K562 (cell line): ENCODE measurements around the gene KIFAP3. TPM values are rescaled to one million over a fixed set of nuclear protein-coding genes. Genes with fewer than 3 reads are reported as not detected.

Source experiments
- BCL6 ChIP-seq: fragments of 250-450 bp; sonication (Bioruptor Pico); IDR thresholded peaks from 2 replicates; pipeline ENCODE4 v1.4.0; 2020
- CHCHD3 ChIP-seq: fragments of 250-450 bp; sonication (Bioruptor Pico); IDR thresholded peaks from 2 replicates; pipeline ENCODE4 v2.1.2; 2022; ENCODE audit warnings: mild to moderate bottlenecking
- FOXJ2 ChIP-seq: fragments of 200-800 bp; sonication (Bioruptor generic); IDR thresholded peaks from 2 replicates; pipeline ENCODE4 v1.6.1; 2016; ENCODE audit warnings: missing genetic modification characterization, missing compliant biosample characterization
- HNRNPH1 ChIP-seq: fragments of 200-400 bp; formaldehyde crosslinking; optimal IDR thresholded peaks from 2 replicates; pipeline ENCODE3; 2017; ENCODE audit warnings: low read depth, mild to moderate bottlenecking, low read length, moderate library complexity
- MCM2 ChIP-seq: fragments of 450-650 bp; IDR thresholded peaks from 2 replicates; pipeline ENCODE4 v1.6.1; 2017; ENCODE audit warnings: low read depth, mild to moderate bottlenecking
- PML ChIP-seq: IDR thresholded peaks from 2 replicates; pipeline ENCODE4 v1.6.1; 2012; ENCODE audit warnings: low read length, inconsistent platforms
- POLR2G ChIP-seq: fragments of 200-400 bp; formaldehyde crosslinking; IDR thresholded peaks from 2 replicates; pipeline ENCODE4 v1.6.1; 2017; ENCODE audit warnings: low read depth, mild to moderate bottlenecking, antibody characterized with exemption, low read length, moderate library complexity
- SPI1 ChIP-seq: IDR thresholded peaks from 2 replicates; pipeline ENCODE4 v1.6.1; 2011; ENCODE audit warnings: low read depth, low read length, control low read depth, borderline replicate concordance
- SREBF2 ChIP-seq: sonication (generic); formaldehyde crosslinking; IDR thresholded peaks from 2 replicates; pipeline ENCODE4 v1.4.0; 2020; ENCODE audit warnings: mild to moderate bottlenecking, missing genetic modification reagents
- TAF1 ChIP-seq: IDR thresholded peaks from 2 replicates; pipeline ENCODE4 v1.6.1; 2011; ENCODE audit warnings: mild to moderate bottlenecking, low read length, moderate library complexity; ENCODE audit not compliant: insufficient read depth, control insufficient read depth, severe bottlenecking; ENCODE audit errors: extremely low read depth
- TEAD4 ChIP-seq, 2 experiments: sonication (generic) in 1 of 2; formaldehyde crosslinking in 1 of 2; IDR thresholded peaks; 2 replicates each; pipeline versions ENCODE4 v1.6.1 to v1.8.0; 2012 to 2022; ENCODE audit warnings: borderline replicate concordance in 1 of 2, inconsistent platforms in 1 of 2, low read length in 1 of 2, mild to moderate bottlenecking in 1 of 2, missing genetic modification reagents in 1 of 2
- ZNF583 ChIP-seq: fragments of 250-450 bp; sonication (Bioruptor Pico); IDR thresholded peaks from 2 replicates; pipeline ENCODE4 v1.4.0; 2020
- polyA plus RNA-seq, 8 experiments: library from polyadenylated mRNA; depleted of rRNA in 4 of 8; stranded (reverse) in 5 of 8; unstranded in 3 of 8; fragments of >200 nt; fragmentation: Nextera tagmentation in 2 of 8; fragmentation: Illumina TruSeq in 1 of 8; extraction: Ambion mirVana in 2 of 8; extraction: Trizol in 1 of 8; gene quantifications; 2 replicates each; pipeline versions ENCODE4 v1.2.1 to v1.2.3, GENCODE V29; 2011 to 2014; ENCODE audit warnings: inconsistent platforms in 1 of 8, missing spikeins in 1 of 8
- total RNA-seq, 7 experiments: library from RNA; depleted of rRNA in 6 of 7; stranded (reverse); fragments of >200 nt in 6 of 7; fragmentation: Illumina TruSeq in 2 of 7; extraction: Trizol in 2 of 7; gene quantifications; 2 replicates each; pipeline versions ENCODE4 v1.2.1 to v1.2.3, GENCODE V29; 2011 to 2021; ENCODE audit warnings: low replicate concordance in 1 of 7
- TF ChIP-seq, protein P1 (sequence below): fragments of 250-450 bp; sonication (Bioruptor Pico); IDR thresholded peaks from 2 replicates; pipeline ENCODE4 v1.4.0; 2020
- TF ChIP-seq, protein P2 (sequence below), 2 experiments: fragments of 450-650 bp in 1 of 2; sonication (generic) in 1 of 2; formaldehyde crosslinking in 1 of 2; IDR thresholded peaks in 1 of 2; conservative IDR thresholded peaks in 1 of 2; 2 replicates each; pipeline versions ENCODE4 v1.6.1 to v1.8.1; 2016 to 2023; ENCODE audit warnings: mild to moderate bottlenecking in 2 of 2, moderate library complexity in 2 of 2, inconsistent platforms in 1 of 2, missing genetic modification reagents in 1 of 2
- TF ChIP-seq, protein P3 (sequence below): sonication (generic); formaldehyde crosslinking; IDR thresholded peaks from 2 replicates; pipeline ENCODE4 v1.8.0; 2022; ENCODE audit warnings: mild to moderate bottlenecking, missing genetic modification reagents, borderline replicate concordance
- TF ChIP-seq, protein P4 (sequence below): fragments of 250-450 bp; sonication (Bioruptor Pico); IDR thresholded peaks from 2 replicates; pipeline ENCODE4 v1.4.0; 2020

The KIFAP3 gene
- total and polyA plus RNA-seq, 9 of the 15 experiments (the other 6 are each of a cell fraction or from before 2014, with no cell fraction given) = 8.8 to 17.5 (median 11.8) TPM

DNA sequence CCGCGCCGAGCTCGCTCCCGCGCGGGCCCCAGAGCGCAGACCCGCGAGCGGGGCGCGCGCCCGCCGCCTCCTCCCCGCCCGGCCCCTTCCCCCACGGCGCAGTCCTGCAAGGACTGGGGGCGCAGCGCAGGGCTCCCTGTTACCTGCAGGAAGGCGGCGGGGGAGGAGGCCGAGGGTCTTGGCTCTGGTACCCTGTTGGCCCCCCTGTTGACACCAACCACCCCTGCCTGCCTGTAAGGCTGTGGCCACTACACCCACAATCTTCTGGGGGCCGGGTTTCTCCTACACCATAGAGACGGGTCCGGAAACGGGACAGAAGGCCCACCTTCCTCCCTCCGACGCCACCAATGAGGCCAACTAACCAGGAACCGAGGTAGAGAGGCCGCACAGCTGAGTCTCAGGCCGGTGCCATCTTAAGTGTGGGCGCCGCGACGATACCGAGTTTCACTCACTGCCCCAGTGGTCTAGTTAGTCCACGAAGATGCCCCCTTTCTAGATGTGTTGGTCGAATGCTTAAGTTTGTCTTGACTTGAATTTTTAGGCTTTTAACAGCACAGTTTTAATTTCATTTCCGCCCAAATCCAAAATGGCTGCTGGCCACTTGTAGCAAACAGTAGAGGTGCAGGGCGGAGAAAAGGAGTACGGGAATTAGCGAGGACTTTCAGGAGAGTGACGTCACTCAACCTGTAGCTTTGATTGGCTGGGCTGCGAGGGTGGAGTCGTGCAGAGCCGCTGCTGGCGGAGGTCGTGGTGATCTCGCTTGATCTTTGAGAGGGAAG is 180.7 kb downstream of the KIFAP3 start, which contains the start of gene SCYL3 (continued):
- TF ChIP-seq, protein P1, sequence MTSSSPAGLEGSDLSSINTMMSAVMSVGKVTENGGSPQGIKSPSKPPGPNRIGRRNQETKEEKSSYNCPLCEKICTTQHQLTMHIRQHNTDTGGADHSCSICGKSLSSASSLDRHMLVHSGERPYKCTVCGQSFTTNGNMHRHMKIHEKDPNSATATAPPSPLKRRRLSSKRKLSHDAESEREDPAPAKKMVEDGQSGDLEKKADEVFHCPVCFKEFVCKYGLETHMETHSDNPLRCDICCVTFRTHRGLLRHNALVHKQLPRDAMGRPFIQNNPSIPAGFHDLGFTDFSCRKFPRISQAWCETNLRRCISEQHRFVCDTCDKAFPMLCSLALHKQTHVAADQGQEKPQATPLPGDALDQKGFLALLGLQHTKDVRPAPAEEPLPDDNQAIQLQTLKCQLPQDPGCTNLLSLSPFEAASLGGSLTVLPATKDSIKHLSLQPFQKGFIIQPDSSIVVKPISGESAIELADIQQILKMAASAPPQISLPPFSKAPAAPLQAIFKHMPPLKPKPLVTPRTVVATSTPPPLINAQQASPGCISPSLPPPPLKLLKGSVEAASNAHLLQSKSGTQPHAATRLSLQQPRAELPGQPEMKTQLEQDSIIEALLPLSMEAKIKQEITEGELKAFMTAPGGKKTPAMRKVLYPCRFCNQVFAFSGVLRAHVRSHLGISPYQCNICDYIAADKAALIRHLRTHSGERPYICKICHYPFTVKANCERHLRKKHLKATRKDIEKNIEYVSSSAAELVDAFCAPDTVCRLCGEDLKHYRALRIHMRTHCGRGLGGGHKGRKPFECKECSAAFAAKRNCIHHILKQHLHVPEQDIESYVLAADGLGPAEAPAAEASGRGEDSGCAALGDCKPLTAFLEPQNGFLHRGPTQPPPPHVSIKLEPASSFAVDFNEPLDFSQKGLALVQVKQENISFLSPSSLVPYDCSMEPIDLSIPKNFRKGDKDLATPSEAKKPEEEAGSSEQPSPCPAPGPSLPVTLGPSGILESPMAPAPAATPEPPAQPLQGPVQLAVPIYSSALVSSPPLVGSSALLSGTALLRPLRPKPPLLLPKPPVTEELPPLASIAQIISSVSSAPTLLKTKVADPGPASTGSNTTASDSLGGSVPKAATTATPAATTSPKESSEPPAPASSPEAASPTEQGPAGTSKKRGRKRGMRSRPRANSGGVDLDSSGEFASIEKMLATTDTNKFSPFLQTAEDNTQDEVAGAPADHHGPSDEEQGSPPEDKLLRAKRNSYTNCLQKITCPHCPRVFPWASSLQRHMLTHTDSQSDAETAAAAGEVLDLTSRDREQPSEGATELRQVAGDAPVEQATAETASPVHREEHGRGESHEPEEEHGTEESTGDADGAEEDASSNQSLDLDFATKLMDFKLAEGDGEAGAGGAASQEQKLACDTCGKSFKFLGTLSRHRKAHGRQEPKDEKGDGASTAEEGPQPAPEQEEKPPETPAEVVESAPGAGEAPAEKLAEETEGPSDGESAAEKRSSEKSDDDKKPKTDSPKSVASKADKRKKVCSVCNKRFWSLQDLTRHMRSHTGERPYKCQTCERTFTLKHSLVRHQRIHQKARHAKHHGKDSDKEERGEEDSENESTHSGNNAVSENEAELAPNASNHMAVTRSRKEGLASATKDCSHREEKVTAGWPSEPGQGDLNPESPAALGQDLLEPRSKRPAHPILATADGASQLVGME = no peak
- peak; percentile 35; the same call in 1 of the 2 replicates for TF ChIP-seq TEAD4 (IDR thresholded peaks at IDR 0.05; ENCODE audit: low read length)
- no peak for TF ChIP-seq TEAD4 (CRISPR knock-in tag; IDR thresholded peaks at IDR 0.05; ENCODE audit: borderline replicate concordance)
- TF ChIP-seq SPI1 = 0 out of 2 replicates have a peak, but pooled peaks have one; percentile 43
- TF ChIP-seq, protein P2, sequence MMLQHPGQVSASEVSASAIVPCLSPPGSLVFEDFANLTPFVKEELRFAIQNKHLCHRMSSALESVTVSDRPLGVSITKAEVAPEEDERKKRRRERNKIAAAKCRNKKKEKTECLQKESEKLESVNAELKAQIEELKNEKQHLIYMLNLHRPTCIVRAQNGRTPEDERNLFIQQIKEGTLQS (IDR thresholded peaks at IDR 0.05) = peak; percentile 100
- TF ChIP-seq, protein P2 (CRISPR knock-in tag; conservative IDR thresholded peaks at IDR 0.05) = peak; percentile 88
- TF ChIP-seq PML = peak; percentile 55
- TF ChIP-seq ZNF583 (CRISPR knock-in tag) = peak; percentile 29; the same call in 1 of the 2 replicates
- peak; percentile 69 for TF ChIP-seq TAF1
- TF ChIP-seq, protein P3, sequence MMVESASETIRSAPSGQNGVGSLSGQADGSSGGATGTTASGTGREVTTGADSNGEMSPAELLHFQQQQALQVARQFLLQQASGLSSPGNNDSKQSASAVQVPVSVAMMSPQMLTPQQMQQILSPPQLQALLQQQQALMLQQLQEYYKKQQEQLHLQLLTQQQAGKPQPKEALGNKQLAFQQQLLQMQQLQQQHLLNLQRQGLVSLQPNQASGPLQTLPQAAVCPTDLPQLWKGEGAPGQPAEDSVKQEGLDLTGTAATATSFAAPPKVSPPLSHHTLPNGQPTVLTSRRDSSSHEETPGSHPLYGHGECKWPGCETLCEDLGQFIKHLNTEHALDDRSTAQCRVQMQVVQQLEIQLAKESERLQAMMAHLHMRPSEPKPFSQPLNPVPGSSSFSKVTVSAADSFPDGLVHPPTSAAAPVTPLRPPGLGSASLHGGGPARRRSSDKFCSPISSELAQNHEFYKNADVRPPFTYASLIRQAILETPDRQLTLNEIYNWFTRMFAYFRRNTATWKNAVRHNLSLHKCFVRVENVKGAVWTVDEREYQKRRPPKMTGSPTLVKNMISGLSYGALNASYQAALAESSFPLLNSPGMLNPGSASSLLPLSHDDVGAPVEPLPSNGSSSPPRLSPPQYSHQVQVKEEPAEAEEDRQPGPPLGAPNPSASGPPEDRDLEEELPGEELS (CRISPR knock-in tag) = 0 out of 2 replicates have a peak, but pooled peaks have one; percentile 69
- no peak for TF ChIP-seq CHCHD3 (CRISPR knock-in tag)
- TF ChIP-seq FOXJ2 (tag) = peak; percentile 79
- TF ChIP-seq SREBF2 (CRISPR knock-in tag) = 0 out of 2 replicates have a peak, but pooled peaks have one; percentile 31
- peak; percentile 88; the same call in 1 of the 2 replicates for TF ChIP-seq BCL6 (CRISPR knock-in tag)
- no peak for TF ChIP-seq HNRNPH1
- TF ChIP-seq, protein P4, sequence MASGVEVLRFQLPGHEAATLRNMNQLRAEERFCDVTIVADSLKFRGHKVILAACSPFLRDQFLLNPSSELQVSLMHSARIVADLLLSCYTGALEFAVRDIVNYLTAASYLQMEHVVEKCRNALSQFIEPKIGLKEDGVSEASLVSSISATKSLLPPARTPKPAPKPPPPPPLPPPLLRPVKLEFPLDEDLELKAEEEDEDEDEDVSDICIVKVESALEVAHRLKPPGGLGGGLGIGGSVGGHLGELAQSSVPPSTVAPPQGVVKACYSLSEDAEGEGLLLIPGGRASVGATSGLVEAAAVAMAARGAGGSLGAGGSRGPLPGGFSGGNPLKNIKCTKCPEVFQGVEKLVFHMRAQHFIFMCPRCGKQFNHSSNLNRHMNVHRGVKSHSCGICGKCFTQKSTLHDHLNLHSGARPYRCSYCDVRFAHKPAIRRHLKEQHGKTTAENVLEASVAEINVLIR (CRISPR knock-in tag) = peak; percentile 87
- TF ChIP-seq POLR2G = peak; percentile 93
- no peak for TF ChIP-seq MCM2
